Endothelial cell of umbilical vein (primary cell): ENCODE results near the gene WAS.
A peak's percentile ranks its signal among the peaks of the same experiment; 100 is the strongest.

Experiments
- EZH2 ChIP-seq: IDR thresholded peaks from 2 replicates; pipeline ENCODE4 v1.6.1; 2012; ENCODE audit warnings: borderline replicate concordance, low read depth, mild to moderate bottlenecking, moderate library complexity, low read length, inconsistent platforms; ENCODE audit not compliant: severe bottlenecking
- FOS ChIP-seq: IDR thresholded peaks from 2 replicates; pipeline ENCODE4 v1.6.1; 2011; ENCODE audit warnings: mild to moderate bottlenecking, low read length, moderate library complexity, borderline replicate concordance; ENCODE audit not compliant: insufficient read depth
- JUN ChIP-seq: IDR thresholded peaks from 2 replicates; pipeline ENCODE4 v1.6.1; 2011; ENCODE audit warnings: borderline replicate concordance, low read depth; ENCODE audit not compliant: insufficient read length, insufficient read depth
- MYC ChIP-seq: IDR thresholded peaks from one replicate; pipeline ENCODE4 v1.6.1; 2011; ENCODE audit warnings: mild to moderate bottlenecking, low read depth, low read length
- POLR2A ChIP-seq: IDR thresholded peaks from 2 replicates; pipeline ENCODE4 v1.6.1; 2012; ENCODE audit warnings: low read depth, mild to moderate bottlenecking, control low read depth, low read length
- POLR2AphosphoS5 ChIP-seq: IDR thresholded peaks from 2 replicates; pipeline ENCODE4 v1.6.1; 2012; ENCODE audit warnings: low read depth, mild to moderate bottlenecking, control low read depth, low read length, moderate library complexity; ENCODE audit not compliant: insufficient read depth
- TF ChIP-seq, protein P1 (sequence below), 2 donors: IDR thresholded peaks; 1 replicate in 1 of 2; 2 replicates in 1 of 2; pipeline ENCODE4 v1.5.1; 2011; ENCODE audit warnings: low read length in 2 of 2, mild to moderate bottlenecking in 2 of 2, moderate library complexity in 2 of 2, control low read depth in 1 of 2, inconsistent platforms in 1 of 2, low read depth in 1 of 2; ENCODE audit not compliant: insufficient read depth in 1 of 2; ENCODE audit errors: extremely low read depth in 1 of 2

DNA sequence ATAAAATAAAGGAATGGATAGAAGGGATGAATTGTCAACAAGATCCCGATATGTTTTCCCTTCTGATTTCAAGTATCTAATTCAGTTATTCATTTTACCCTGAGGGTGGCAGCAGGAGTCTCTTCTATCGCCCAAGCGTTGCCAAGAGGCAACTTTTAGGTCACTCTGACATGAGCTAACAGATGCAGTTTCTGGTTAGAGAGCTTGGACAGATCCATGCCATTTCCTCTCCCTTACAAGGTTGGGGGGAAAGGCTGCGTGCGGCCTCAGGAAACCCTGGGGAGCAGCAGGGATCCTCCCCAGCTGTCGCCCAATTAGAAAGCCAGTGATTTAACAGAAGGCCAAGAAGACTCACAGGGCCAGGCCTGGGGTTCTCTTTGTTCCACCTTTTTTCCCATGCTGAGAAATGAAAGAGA, 35.3 kb upstream of the WAS start:
- TF ChIP-seq POLR2AphosphoS5 = no peak
- TF ChIP-seq MYC = no peak
- TF ChIP-seq EZH2 = no peak
- TF ChIP-seq, protein P1, sequence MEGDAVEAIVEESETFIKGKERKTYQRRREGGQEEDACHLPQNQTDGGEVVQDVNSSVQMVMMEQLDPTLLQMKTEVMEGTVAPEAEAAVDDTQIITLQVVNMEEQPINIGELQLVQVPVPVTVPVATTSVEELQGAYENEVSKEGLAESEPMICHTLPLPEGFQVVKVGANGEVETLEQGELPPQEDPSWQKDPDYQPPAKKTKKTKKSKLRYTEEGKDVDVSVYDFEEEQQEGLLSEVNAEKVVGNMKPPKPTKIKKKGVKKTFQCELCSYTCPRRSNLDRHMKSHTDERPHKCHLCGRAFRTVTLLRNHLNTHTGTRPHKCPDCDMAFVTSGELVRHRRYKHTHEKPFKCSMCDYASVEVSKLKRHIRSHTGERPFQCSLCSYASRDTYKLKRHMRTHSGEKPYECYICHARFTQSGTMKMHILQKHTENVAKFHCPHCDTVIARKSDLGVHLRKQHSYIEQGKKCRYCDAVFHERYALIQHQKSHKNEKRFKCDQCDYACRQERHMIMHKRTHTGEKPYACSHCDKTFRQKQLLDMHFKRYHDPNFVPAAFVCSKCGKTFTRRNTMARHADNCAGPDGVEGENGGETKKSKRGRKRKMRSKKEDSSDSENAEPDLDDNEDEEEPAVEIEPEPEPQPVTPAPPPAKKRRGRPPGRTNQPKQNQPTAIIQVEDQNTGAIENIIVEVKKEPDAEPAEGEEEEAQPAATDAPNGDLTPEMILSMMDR (IDR thresholded peaks at IDR 0.05; ENCODE audit: extremely low read depth in 1 of 2, insufficient read depth in 1 of 2, low read depth in 1 of 2, low read length in 2 of 2) = peak in 1 of 2 donors; percentile 15
- no peak for TF ChIP-seq FOS
- TF ChIP-seq POLR2A = no peak
- TF ChIP-seq JUN = no peak
